Measurements from ENCODE around the gene C10orf105. TPM values are rescaled to one million over a fixed set of nuclear protein-coding genes. Genes with fewer than 3 reads are reported as not detected.

Gene C10orf105
- total RNA-seq, 1 donor from 2014 or later = not detected

DNA sequence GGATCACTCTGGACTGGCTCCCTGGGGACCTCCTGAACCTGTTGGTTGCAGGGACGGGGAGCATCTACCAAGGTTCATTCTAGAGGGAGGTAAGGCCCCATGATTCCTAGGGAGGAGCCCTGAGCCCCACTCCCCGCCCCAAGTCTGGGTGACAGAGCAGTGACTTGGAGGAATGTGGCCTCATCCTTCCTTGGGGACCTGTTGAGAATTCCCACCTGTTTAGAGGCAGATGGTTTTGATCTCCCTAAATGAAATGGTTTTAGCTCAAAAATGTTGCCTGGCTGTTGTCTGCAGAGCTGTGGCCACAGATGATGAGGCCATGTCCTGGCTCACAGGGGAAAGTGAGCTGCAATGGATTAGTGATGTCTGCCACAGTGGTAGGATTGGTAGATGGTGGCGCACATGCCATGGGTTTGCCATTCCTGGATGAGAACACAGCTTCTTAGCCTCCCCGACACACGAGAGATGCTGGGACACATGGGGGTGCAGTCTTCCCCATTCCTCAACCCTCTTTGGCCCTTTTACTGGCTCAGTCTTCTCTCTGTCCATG is 12.3 kb downstream of the C10orf105 start:
- no peaks in the 10 kb centered on the region for H3K36me3 Mint-ChIP-seq (ENCODE audit: unreplicated experiment)
- H3K4me3 Mint-ChIP-seq (ENCODE audit: unreplicated experiment) = no peak overlapping the region
- H3K27me3 Mint-ChIP-seq (ENCODE audit: unreplicated experiment) = peaks cover 10% of the 10 kb centered on the region
- DNase-seq = no peak
- H3K9me3 Mint-ChIP-seq (ENCODE audit: unreplicated experiment) = no peaks in the 10 kb centered on the region
- TF ChIP-seq, protein P1, sequence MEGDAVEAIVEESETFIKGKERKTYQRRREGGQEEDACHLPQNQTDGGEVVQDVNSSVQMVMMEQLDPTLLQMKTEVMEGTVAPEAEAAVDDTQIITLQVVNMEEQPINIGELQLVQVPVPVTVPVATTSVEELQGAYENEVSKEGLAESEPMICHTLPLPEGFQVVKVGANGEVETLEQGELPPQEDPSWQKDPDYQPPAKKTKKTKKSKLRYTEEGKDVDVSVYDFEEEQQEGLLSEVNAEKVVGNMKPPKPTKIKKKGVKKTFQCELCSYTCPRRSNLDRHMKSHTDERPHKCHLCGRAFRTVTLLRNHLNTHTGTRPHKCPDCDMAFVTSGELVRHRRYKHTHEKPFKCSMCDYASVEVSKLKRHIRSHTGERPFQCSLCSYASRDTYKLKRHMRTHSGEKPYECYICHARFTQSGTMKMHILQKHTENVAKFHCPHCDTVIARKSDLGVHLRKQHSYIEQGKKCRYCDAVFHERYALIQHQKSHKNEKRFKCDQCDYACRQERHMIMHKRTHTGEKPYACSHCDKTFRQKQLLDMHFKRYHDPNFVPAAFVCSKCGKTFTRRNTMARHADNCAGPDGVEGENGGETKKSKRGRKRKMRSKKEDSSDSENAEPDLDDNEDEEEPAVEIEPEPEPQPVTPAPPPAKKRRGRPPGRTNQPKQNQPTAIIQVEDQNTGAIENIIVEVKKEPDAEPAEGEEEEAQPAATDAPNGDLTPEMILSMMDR (IDR thresholded peaks at IDR 0.05; ENCODE audit: partially characterized antibody, unreplicated experiment) = no peak
- no peak overlapping the region for H3K27ac Mint-ChIP-seq (ENCODE audit: unreplicated experiment)
- peaks cover 5% of the 10 kb centered on the region for H3K4me1 Mint-ChIP-seq (ENCODE audit: low read depth, unreplicated experiment)

DNA sequence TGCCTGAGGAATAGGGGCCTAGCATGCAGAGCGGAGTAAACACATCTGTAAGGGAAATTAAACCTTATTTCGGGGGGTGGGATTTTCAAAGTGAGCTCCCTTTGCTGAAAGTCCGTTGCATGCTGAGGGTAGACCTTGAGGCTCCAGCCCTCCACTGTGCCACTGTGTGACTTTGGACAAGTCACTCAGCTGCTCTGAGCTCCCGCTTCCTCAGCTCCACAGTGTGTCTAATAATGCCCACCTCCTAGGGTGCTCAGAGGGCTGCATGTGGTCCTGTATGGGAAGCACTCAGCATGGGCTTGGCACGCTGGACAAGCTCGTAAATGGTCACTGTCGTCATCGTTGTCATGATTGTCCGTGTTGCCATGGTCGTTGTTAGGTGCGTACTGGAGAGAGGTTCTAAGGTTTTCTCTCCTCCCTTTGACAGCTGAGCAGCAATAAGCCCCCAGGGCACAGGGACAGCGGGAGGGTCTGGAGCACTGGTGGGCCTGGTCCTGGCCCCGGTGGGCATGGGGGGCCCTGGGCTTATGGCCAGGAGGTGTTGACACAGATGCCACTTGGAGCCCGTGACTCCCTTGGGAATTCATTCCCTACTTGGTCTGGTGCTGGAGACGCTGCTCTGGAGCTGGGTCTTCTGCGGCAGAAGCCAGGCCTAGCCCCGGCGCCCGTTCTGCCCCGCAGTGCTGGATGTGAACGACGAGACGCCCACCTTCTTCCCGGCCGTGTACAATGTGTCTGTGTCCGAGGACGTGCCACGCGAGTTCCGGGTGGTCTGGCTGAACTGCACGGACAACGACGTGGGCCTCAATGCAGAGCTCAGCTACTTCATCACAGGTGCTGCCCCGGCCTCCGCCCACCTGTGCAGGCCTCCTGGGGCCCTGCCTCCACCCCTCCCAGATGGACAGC is 13.1 kb downstream of the C10orf105 start:
- H3K36me3 Mint-ChIP-seq (ENCODE audit: unreplicated experiment) = no peaks in the 10 kb centered on the region
- TF ChIP-seq, protein P1 (IDR thresholded peaks at IDR 0.05; ENCODE audit: partially characterized antibody, unreplicated experiment) = no peak
- H3K27ac Mint-ChIP-seq (ENCODE audit: unreplicated experiment) = no peak overlapping the region
- no peaks in the 10 kb centered on the region for H3K4me1 Mint-ChIP-seq (ENCODE audit: low read depth, unreplicated experiment)
- H3K4me3 Mint-ChIP-seq (ENCODE audit: unreplicated experiment) = no peak overlapping the region
- peaks cover 10% of the 10 kb centered on the region for H3K27me3 Mint-ChIP-seq (ENCODE audit: unreplicated experiment)
- DNase-seq = no peak
- no peaks in the 10 kb centered on the region for H3K9me3 Mint-ChIP-seq (ENCODE audit: unreplicated experiment)

DNA sequence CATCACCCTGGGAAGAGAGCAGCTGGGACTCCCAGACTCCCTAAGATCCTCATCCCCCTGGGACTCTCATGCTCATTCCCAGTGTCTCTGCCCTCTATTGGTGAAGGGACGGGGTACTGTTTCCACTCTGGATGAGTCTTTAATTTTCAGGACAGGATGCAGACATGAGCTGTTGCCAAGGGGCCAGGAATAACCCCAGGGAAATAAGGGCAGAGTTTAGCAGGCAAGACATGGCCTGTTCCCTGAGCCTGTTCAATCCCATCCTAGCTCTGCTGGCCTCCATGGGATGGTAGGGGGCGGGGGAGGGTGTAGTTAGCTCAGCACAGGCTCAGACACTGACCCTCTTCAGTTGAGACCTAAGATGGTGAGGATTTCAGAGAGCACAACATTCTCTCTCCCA is 14.0 kb downstream of the C10orf105 start:
- Mint-ChIP-seq H3K9me3 (ENCODE audit: unreplicated experiment) (no peaks in the 10 kb centered on the region), H3K27me3 (ENCODE audit: unreplicated experiment) (peaks cover 10% of the 10 kb centered on the region), H3K4me3 (ENCODE audit: unreplicated experiment) (no peak overlapping the region), H3K27ac (ENCODE audit: unreplicated experiment) (no peak overlapping the region), H3K4me1 (ENCODE audit: low read depth, unreplicated experiment) (no peaks in the 10 kb centered on the region), H3K36me3 (ENCODE audit: unreplicated experiment) (no peaks in the 10 kb centered on the region)
- TF ChIP-seq, protein P1 (IDR thresholded peaks at IDR 0.05; ENCODE audit: partially characterized antibody, unreplicated experiment) = no peak
- DNase-seq = no peak

DNA sequence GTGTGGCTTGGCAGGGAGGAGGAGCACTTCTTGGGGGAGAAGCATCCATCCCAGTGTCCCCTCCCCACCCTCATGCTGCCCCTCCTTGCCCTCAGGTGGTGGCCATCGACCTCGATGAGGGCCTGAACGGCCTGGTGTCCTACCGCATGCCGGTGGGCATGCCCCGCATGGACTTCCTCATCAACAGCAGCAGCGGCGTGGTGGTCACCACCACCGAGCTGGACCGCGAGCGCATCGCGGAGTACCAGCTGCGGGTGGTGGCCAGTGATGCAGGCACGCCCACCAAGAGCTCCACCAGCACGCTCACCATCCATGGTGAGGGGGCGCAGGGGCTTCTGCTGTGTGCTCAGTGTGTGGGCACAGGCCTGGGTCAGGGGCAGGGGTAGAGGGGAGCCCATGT is 14.8 kb downstream of the C10orf105 start:
- H3K4me1 Mint-ChIP-seq (ENCODE audit: low read depth, unreplicated experiment) = no peaks in the 10 kb centered on the region
- no peak overlapping the region for H3K27ac Mint-ChIP-seq (ENCODE audit: unreplicated experiment)
- no peak overlapping the region for H3K4me3 Mint-ChIP-seq (ENCODE audit: unreplicated experiment)
- no peaks in the 10 kb centered on the region for H3K9me3 Mint-ChIP-seq (ENCODE audit: unreplicated experiment)
- H3K27me3 Mint-ChIP-seq (ENCODE audit: unreplicated experiment) = peaks cover 10% of the 10 kb centered on the region
- TF ChIP-seq, protein P1 (IDR thresholded peaks at IDR 0.05; ENCODE audit: partially characterized antibody, unreplicated experiment) = no peak
- H3K36me3 Mint-ChIP-seq (ENCODE audit: unreplicated experiment) = no peaks in the 10 kb centered on the region
- DNase-seq = peak; percentile 12

DNA sequence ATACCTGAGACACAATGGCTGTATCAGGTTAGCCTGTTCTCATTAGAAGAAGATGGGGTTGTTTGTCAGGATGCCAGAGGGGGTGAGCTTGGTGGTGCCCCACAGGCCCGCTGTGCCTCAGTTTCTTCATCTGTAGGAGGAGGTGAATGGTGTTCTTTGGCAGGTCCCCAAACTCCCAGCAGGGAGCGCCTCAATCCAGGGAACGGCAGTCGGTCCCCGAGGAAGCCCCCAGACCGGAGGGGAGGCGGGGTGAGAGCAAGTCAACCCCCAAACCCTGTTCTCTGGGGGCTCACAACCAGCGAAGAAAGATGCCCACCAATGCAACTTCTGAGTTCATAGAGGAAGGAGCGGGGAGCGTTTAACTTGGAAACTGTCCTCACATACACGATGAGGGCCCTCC is 16.0 kb downstream of the C10orf105 start:
- no peak for DNase-seq
- no peak overlapping the region for H3K4me3 Mint-ChIP-seq (ENCODE audit: unreplicated experiment)
- H3K4me1 Mint-ChIP-seq (ENCODE audit: low read depth, unreplicated experiment) = no peaks in the 10 kb centered on the region
- TF ChIP-seq, protein P1 (IDR thresholded peaks at IDR 0.05; ENCODE audit: partially characterized antibody, unreplicated experiment) = no peak
- peaks cover 10% of the 10 kb centered on the region for H3K27me3 Mint-ChIP-seq (ENCODE audit: unreplicated experiment)
- no peaks in the 10 kb centered on the region for H3K36me3 Mint-ChIP-seq (ENCODE audit: unreplicated experiment)
- H3K27ac Mint-ChIP-seq (ENCODE audit: unreplicated experiment) = no peak overlapping the region
- no peaks in the 10 kb centered on the region for H3K9me3 Mint-ChIP-seq (ENCODE audit: unreplicated experiment)
